Endodermal cell (in vitro differentiated cells): ENCODE measurements around the gene NKD1. TPM values are rescaled to one million over a fixed set of nuclear protein-coding genes. Genes with fewer than 3 reads are reported as not detected.

Experiments
- DNase-seq: peaks from one replicate; pipeline ENCODE4 v3.0.0-alpha.2; 2017
- H3K27ac ChIP-seq: 2 replicates; pipeline ENCODE4 v1.5.1; 2013; ENCODE audit warnings: mild to moderate bottlenecking, low read depth, low read length, moderate library complexity
- H3K27me3 ChIP-seq: 2 replicates; pipeline ENCODE4 v1.6.1; 2013; ENCODE audit warnings: mild to moderate bottlenecking, low read length, moderate library complexity; ENCODE audit not compliant: insufficient read depth, control insufficient read depth, poor library complexity, severe bottlenecking
- H3K36me3 ChIP-seq: 2 replicates; pipeline ENCODE4 v1.7.0; 2013; ENCODE audit warnings: mild to moderate bottlenecking, low read length, moderate library complexity; ENCODE audit not compliant: control insufficient read depth, insufficient read depth
- H3K4me1 ChIP-seq: one replicate; pipeline ENCODE4 v1.7.0; 2013; ENCODE audit warnings: low read length; ENCODE audit not compliant: control insufficient read depth, insufficient read depth
- H3K4me3 ChIP-seq: 2 replicates; pipeline ENCODE4 v1.5.1; 2013; ENCODE audit warnings: mild to moderate bottlenecking, low read length, moderate library complexity
- H3K9ac ChIP-seq: 2 replicates; pipeline ENCODE4 v1.6.1; 2013; ENCODE audit warnings: mild to moderate bottlenecking, low read length, moderate library complexity; ENCODE audit not compliant: poor library complexity, severe bottlenecking; ENCODE audit errors: extremely low read depth
- H3K9me3 ChIP-seq: 2 replicates; pipeline ENCODE4 v1.6.1; 2013; ENCODE audit warnings: mild to moderate bottlenecking, low read length, moderate library complexity; ENCODE audit not compliant: control insufficient read depth
- H3K27ac Mint-ChIP-seq: 2 replicates; pipeline ENCODE4 v1.8.0; 2020; ENCODE audit warnings: mixed read lengths
- H3K27me3 Mint-ChIP-seq: 2 replicates; pipeline ENCODE4 v1.8.0; 2021; ENCODE audit warnings: mild to moderate bottlenecking, mixed read lengths; ENCODE audit not compliant: insufficient read depth
- H3K36me3 Mint-ChIP-seq: 2 replicates; pipeline ENCODE4 v1.8.0; 2020; ENCODE audit warnings: low read depth, mixed read lengths
- H3K4me1 Mint-ChIP-seq: 2 replicates; pipeline ENCODE4 v1.8.0; 2020; ENCODE audit warnings: mixed read lengths
- H3K4me3 Mint-ChIP-seq: 2 replicates; pipeline ENCODE4 v1.8.0; 2020; ENCODE audit warnings: mild to moderate bottlenecking, moderate library complexity, mixed read lengths
- H3K9me3 Mint-ChIP-seq: 2 replicates; pipeline ENCODE4 v1.8.0; 2020; ENCODE audit warnings: mild to moderate bottlenecking, mixed read lengths
- CTCF ChIP-seq: fragments of 200-600 bp; sonication (generic); conservative IDR thresholded peaks from 2 replicates; pipeline ENCODE4 v1.5.0; 2021; ENCODE audit warnings: antibody characterized with exemption, mild to moderate bottlenecking
- WGBS, 2 experiments: methylation state at CpG; one replicate each; pipeline versions ENCODE4 v1.1.5 to v1.1.7; 2013; ENCODE audit warnings: missing lambda C conversion rate in 2 of 2, mixed read lengths in 1 of 2; ENCODE audit not compliant: insufficient coverage in 1 of 2, insufficient read length in 1 of 2; 5-methylcytosine and 5-hydroxymethylcytosine counted together
- total RNA-seq, 2 donors: library from RNA; stranded (reverse); fragmentation: NEBNext Ultra II Directional in 1 of 2; extraction: Animal tissue kit (Norgen Biotek cat#: 25700) in 1 of 2; gene quantifications; 2 replicates in 1 of 2; 3 replicates in 1 of 2; pipeline ENCODE4 v1.2.1, GENCODE V29; 2021

Gene NKD1
- total RNA-seq, 2 donors from 2014 or later, result 7.0 to 9.5 TPM

GRCh38 chr16:50600582-50601283 lies 52.5 kb downstream of the NKD1 start:
- H3K36me3 Mint-ChIP-seq, result no peaks in the 10 kb centered on the region
- WGBS, 2 experiments, result 89 to 90% methylated on average over 5 to 15 of the region's 15 CpGs
- no peaks in the 10 kb centered on the region for H3K4me1 ChIP-seq
- H3K9ac ChIP-seq, result no peak overlapping the region
- no peak for TF ChIP-seq CTCF
- no peaks in the 10 kb centered on the region for H3K9me3 Mint-ChIP-seq
- peaks cover 11% of the 10 kb centered on the region for H3K4me1 Mint-ChIP-seq
- peak overlapping the region; percentile 7 for H3K27ac ChIP-seq
- H3K27me3 ChIP-seq, result no peaks in the 10 kb centered on the region
- H3K27ac Mint-ChIP-seq, result no peak overlapping the region
- H3K36me3 ChIP-seq, result no peaks in the 10 kb centered on the region
- no peaks in the 10 kb centered on the region for H3K9me3 ChIP-seq
- H3K27me3 Mint-ChIP-seq, result no peaks in the 10 kb centered on the region
- H3K4me3 Mint-ChIP-seq, result no peak overlapping the region
- DNase-seq, result no peak
- no peak overlapping the region for H3K4me3 ChIP-seq

DNA sequence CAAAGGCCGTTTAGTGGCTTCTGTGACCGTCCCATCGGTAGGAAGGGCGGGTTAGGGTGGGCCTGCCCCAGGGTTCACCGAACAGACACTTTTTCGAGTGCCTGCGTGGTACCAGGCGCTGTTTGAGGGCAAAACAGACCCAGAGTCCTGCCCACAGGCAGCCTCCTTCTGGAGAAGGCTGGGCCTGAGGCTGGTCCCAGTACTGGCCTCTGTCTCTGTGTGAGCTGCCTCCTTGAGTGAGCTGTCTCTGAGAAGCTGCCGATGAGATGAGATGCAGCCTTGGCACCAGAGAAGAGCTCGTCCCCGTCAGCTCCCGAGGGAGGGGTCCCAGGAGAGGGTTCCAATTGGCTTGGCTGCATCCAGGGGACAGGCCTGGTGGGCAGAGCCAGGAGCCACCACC lies 53.1 kb downstream of the NKD1 start:
- H3K4me3 Mint-ChIP-seq, result no peak overlapping the region

DNA sequence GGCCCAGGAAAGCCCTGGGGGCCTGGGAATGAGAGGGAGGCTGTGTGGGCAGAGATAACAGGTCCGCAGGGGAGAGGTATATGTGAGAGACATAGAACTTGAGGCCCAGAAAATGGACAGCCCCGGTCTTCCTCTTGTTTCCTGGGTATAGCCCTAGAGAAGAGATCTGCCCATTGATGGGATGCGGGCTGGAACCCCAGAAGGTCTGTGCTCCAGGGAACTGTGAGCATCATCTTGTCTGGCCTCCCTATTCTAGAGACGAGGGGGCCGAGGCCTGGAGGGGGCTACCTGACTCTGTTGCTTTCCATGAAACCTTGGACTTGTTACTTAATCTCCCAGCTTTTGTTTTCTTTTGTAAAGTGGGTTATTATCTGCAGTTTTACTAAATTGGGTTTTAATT lies 53.9 kb downstream of the NKD1 start:
- Mint-ChIP-seq H3K36me3 (no peaks in the 10 kb centered on the region), H3K27ac (no peak overlapping the region), H3K9me3 (no peaks in the 10 kb centered on the region), H3K27me3 (no peaks in the 10 kb centered on the region), H3K4me3 (no peak overlapping the region), H3K4me1 (no peaks in the 10 kb centered on the region)
- Histone ChIP-seq H3K4me3 (no peak overlapping the region), H3K4me1 (no peaks in the 10 kb centered on the region), H3K9me3 (no peaks in the 10 kb centered on the region), H3K9ac (no peak overlapping the region), H3K36me3 (no peaks in the 10 kb centered on the region), H3K27ac (no peak overlapping the region), H3K27me3 (no peaks in the 10 kb centered on the region)
- WGBS, 2 experiments, result 90 to 95% methylated on average over 3 to 5 of the region's 5 CpGs
- no peak for DNase-seq
- no peak for TF ChIP-seq CTCF

More for the DNA sequence above, 53.1 kb downstream of the NKD1 start:
- TF ChIP-seq CTCF, result no peak
- Histone ChIP-seq H3K4me1 (no peaks in the 10 kb centered on the region), H3K36me3 (no peaks in the 10 kb centered on the region), H3K27ac (no peak overlapping the region), H3K9me3 (no peaks in the 10 kb centered on the region), H3K9ac (no peak overlapping the region), H3K27me3 (no peaks in the 10 kb centered on the region), H3K4me3 (no peak overlapping the region)
- Mint-ChIP-seq H3K9me3 (no peaks in the 10 kb centered on the region), H3K36me3 (no peaks in the 10 kb centered on the region), H3K27ac (no peak overlapping the region), H3K27me3 (no peaks in the 10 kb centered on the region), H3K4me1 (peaks cover 8% of the 10 kb centered on the region)
- no peak for DNase-seq
- WGBS, 2 experiments, result 93 to 98% methylated on average over 12 of the region's 12 CpGs
